Measurements from ENCODE around the gene OR4M1.
"Not testable (repeated sequence)": the region's sequence is repeated elsewhere in the genome, so short reads cannot be mapped to it uniquely, and the experiment has no call there.

OR4M1 gene

DNA sequence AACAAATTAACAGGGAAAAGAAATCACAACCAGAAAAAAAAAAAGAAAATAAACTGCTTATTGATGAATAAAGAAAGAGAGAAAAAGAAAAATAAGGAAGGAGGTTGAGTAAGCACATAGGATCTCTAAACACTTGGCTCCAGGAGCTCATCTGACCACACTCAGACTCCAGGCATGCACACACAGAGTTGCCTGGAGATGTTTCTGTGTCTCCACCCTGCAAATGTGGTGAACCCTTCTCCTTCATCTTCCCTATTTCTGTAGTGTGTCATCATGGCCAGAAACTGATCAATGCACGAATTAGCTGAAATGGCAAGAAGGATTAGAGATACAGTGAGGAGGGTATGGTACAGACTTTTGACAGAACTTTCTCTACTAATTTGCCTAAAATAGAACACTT, 50.5 kb downstream of the OR4M1 start:
- no peak for DNase-seq

DNA sequence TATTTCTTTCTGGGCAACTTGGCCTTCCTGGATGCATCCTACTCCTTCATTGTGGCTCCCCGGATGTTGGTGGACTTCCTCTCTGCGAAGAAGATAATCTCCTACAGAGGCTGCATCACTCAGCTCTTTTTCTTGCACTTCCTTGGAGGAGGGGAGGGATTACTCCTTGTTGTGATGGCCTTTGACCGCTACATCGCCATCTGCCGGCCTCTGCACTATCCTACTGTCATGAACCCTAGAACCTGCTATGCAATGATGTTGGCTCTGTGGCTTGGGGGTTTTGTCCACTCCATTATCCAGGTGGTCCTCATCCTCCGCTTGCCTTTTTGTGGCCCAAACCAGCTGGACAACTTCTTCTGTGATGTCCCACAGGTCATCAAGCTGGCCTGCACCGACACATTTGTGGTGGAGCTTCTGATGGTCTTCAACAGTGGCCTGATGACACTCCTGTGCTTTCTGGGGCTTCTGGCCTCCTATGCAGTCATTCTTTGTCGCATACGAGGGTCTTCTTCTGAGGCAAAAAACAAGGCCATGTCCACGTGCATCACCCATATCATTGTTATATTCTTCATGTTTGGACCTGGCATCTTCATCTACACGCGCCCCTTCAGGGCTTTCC, 54.4 kb downstream of the OR4M1 start:
- not testable (repeated sequence) for DNase-seq

DNA sequence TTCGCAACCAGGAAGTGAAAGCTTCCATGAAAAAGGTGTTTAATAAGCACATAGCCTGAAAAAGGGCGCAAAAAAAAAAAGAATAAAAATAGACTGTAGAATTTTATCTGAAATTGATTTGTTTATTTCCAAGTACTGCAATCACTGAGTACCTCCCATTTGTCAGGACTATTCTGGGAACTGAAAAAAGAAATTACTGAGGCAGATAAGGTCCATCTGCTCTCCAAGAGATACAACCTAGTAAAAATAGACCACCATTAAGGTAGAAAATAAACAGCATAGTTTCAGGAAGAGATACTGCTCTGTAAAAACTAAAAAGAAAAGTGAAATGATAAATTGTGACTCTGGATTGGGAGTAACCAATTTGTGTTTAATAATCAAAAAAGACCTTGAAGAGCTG, 55.0 kb downstream of the OR4M1 start:
- DNase-seq = no peak
